ENCODE data around the gene TMEM200A. TPM values are rescaled to one million over a fixed set of nuclear protein-coding genes. Genes with fewer than 3 reads are reported as not detected.

Gene TMEM200A
- polyA plus RNA-seq, 1 of the 3 experiments (the other 2 are of a cell fraction) = 32.6 TPM

DNA sequence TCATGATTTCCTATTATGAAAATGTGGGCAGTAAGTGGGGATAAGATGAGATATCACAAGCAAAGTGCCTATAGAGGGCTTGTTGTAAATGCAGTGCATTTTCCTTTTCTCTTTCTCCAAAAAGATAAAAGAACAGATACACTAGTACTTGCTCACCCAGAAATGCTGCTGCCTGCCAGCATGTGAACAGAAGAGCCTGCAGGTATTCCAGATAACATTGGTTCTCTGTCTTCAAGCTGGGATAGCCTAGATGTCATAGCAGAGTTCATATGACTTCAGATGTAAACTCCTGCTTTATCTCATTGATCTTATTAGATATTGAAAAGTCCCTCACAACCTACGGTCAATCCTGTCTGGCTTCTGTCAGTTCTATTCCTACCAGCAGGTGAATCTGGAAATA lies 123.7 kb downstream of the TMEM200A start:
- Histone ChIP-seq H3K27me3 (ENCODE audit: insufficient read depth) (no peaks in the 10 kb centered on the region), H3K4me3 (ENCODE audit: low read depth in 2 of 2, low read length in 1 of 2) (no peak overlapping the region), H3K9me3 (0 out of 2 replicates have a peak, but pooled peaks cover 4% of the 10 kb centered on the region), H2AFZ (ENCODE audit: low read depth) (peak overlapping the region; percentile 40; the same call in 1 of the 2 replicates), H3K36me3 (replicated peaks in 1 of 2; ENCODE audit: control insufficient read depth in 1 of 2, insufficient read depth in 2 of 2, low read length in 1 of 2) (no peaks in the 10 kb centered on the region), H3K9ac (no peak overlapping the region), H3K4me1 (ENCODE audit: control insufficient read depth in 1 of 2, insufficient read depth in 2 of 2, low read depth in 1 of 2, low read length in 1 of 2) (no peaks in the 10 kb centered on the region), H3F3A (replicated peaks; ENCODE audit: insufficient read depth) (peaks cover 5% of the 10 kb centered on the region), H3K9me2 (no peaks in the 10 kb centered on the region), H4K20me1 (ENCODE audit: insufficient read depth) (no peaks in the 10 kb centered on the region), H3K4me2 (no peak overlapping the region), H3K79me2 (ENCODE audit: insufficient read depth) (no peaks in the 10 kb centered on the region), H3K27ac (ENCODE audit: low read depth in 2 of 2, low read length in 1 of 2) (no peak overlapping the region)
- WGBS (ENCODE audit: low lambda C conversion rate) = 47% methylated on average over 1 of the region's 1 CpG
- ChIA-PET CTCF (no interaction called here), POLR2A (no interaction called here)
- DNase-seq = no peak
- no peak for TF ChIP-seq FOSL2 (IDR thresholded peaks at IDR 0.05; ENCODE audit: borderline replicate concordance, low read depth)
- TF ChIP-seq FOXM1 (IDR thresholded peaks at IDR 0.05; ENCODE audit: low read depth) = no peak
- no peak for TF ChIP-seq RXRA (IDR thresholded peaks at IDR 0.05; ENCODE audit: borderline replicate concordance, low read depth)
- TF ChIP-seq MXI1 (IDR thresholded peaks at IDR 0.05; ENCODE audit: low read depth, low read length) = no peak
- TF ChIP-seq ELF1 (IDR thresholded peaks at IDR 0.05) = no peak
- TF ChIP-seq, protein P1, sequence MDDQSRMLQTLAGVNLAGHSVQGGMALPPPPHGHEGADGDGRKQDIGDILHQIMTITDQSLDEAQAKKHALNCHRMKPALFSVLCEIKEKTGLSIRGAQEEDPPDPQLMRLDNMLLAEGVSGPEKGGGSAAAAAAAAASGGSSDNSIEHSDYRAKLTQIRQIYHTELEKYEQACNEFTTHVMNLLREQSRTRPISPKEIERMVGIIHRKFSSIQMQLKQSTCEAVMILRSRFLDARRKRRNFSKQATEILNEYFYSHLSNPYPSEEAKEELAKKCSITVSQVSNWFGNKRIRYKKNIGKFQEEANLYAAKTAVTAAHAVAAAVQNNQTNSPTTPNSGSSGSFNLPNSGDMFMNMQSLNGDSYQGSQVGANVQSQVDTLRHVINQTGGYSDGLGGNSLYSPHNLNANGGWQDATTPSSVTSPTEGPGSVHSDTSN (IDR thresholded peaks at IDR 0.05) = no peak
- TF ChIP-seq, protein P2, sequence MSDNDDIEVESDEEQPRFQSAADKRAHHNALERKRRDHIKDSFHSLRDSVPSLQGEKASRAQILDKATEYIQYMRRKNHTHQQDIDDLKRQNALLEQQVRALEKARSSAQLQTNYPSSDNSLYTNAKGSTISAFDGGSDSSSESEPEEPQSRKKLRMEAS (IDR thresholded peaks at IDR 0.05; ENCODE audit: low read depth) = no peak
- TF ChIP-seq, protein P3, sequence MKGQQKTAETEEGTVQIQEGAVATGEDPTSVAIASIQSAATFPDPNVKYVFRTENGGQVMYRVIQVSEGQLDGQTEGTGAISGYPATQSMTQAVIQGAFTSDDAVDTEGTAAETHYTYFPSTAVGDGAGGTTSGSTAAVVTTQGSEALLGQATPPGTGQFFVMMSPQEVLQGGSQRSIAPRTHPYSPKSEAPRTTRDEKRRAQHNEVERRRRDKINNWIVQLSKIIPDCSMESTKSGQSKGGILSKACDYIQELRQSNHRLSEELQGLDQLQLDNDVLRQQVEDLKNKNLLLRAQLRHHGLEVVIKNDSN (IDR thresholded peaks at IDR 0.05; ENCODE audit: borderline replicate concordance, low read depth) = no peak
- TF ChIP-seq CHD2 (IDR thresholded peaks at IDR 0.05; ENCODE audit: low read length, partially characterized antibody) = no peak
- TF ChIP-seq, protein P4, sequence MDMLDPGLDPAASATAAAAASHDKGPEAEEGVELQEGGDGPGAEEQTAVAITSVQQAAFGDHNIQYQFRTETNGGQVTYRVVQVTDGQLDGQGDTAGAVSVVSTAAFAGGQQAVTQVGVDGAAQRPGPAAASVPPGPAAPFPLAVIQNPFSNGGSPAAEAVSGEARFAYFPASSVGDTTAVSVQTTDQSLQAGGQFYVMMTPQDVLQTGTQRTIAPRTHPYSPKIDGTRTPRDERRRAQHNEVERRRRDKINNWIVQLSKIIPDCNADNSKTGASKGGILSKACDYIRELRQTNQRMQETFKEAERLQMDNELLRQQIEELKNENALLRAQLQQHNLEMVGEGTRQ (IDR thresholded peaks at IDR 0.05; ENCODE audit: borderline replicate concordance, low read depth, low read length) = no peak
- TF ChIP-seq, protein P5, sequence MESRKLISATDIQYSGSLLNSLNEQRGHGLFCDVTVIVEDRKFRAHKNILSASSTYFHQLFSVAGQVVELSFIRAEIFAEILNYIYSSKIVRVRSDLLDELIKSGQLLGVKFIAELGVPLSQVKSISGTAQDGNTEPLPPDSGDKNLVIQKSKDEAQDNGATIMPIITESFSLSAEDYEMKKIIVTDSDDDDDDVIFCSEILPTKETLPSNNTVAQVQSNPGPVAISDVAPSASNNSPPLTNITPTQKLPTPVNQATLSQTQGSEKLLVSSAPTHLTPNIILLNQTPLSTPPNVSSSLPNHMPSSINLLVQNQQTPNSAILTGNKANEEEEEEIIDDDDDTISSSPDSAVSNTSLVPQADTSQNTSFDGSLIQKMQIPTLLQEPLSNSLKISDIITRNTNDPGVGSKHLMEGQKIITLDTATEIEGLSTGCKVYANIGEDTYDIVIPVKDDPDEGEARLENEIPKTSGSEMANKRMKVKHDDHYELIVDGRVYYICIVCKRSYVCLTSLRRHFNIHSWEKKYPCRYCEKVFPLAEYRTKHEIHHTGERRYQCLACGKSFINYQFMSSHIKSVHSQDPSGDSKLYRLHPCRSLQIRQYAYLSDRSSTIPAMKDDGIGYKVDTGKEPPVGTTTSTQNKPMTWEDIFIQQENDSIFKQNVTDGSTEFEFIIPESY (IDR thresholded peaks at IDR 0.05; ENCODE audit: borderline replicate concordance, low read depth) = no peak

Other genes with a start within 250 kb of the TMEM200A start
- 15.8 and 16.0 TPM in 2 replicates for gene SAMD3, start 143.1 kb upstream of the TMEM200A start, polyA plus RNA-seq (2012; rRNA removed)